ENCODE data around the gene MGA.
"Not testable (repeated sequence)": the region's sequence is repeated elsewhere in the genome, so short reads cannot be mapped to it uniquely, and the experiment has no call there.

MGA gene

GRCh38 chr15:41727143-41727542 lies 66.9 kb downstream of the MGA start:
- Histone ChIP-seq H3K36me3 (ENCODE audit: insufficient read depth, low read length) (no peaks in the 10 kb centered on the region), H3K9ac (ENCODE audit: low read length) (no peak overlapping the region), H3K27ac (ENCODE audit: low read depth, low read length) (no peak overlapping the region)

DNA sequence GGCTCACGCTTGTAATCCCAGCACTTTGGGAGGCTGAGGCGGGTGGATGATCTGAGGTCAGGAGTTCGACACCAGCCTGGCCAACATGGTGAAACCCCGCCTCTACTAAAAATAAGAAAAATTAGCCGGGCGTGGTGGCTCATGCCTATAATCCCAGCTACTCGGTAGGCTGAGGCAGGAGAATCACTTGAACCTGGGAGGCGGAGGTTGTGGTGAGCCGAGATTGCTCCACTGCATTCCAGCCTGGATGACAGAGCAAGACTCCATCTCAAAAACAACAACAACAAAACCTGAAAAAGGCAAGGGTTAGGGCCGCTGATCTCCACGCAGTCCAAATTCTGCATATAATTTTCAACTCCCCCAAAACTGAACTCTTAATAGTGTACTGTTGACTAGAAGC lies 67.9 kb downstream of the MGA start:
- not testable (repeated sequence) for H3K4me1 ChIP-seq (ENCODE audit: insufficient read depth, low read length); H3K9me3 ChIP-seq (ENCODE audit: low read length); H3K9ac ChIP-seq (ENCODE audit: low read length); H3K4me3 ChIP-seq (ENCODE audit: low read depth in 1 of 2, low read length in 2 of 2); H3K36me3 ChIP-seq (ENCODE audit: insufficient read depth, low read length); H3K27ac ChIP-seq (ENCODE audit: low read depth, low read length); H3K27me3 ChIP-seq (ENCODE audit: control insufficient read depth in 1 of 2, insufficient read depth in 2 of 2, low read length in 2 of 2)

More at GRCh38 chr15:41727143-41727542, 66.9 kb downstream of the MGA start:
- Histone ChIP-seq H3K27me3 (ENCODE audit: control insufficient read depth in 1 of 2, insufficient read depth in 2 of 2, low read length in 2 of 2) (no peaks in the 10 kb centered on the region), H3K4me1 (ENCODE audit: insufficient read depth, low read length) (no peaks in the 10 kb centered on the region), H3K4me3 (ENCODE audit: low read depth in 1 of 2, low read length in 2 of 2) (no peak overlapping the region), H3K9me3 (ENCODE audit: low read length) (no peaks in the 10 kb centered on the region)

GRCh38 chr15:41730543-41730942 lies 70.3 kb downstream of the MGA start:
- H3K27me3 ChIP-seq (ENCODE audit: control insufficient read depth in 1 of 2, insufficient read depth in 2 of 2, low read length in 2 of 2), result no peaks in the 10 kb centered on the region
- H3K4me3 ChIP-seq (ENCODE audit: low read depth in 1 of 2, low read length in 2 of 2), result no peak overlapping the region
- H3K9me3 ChIP-seq (ENCODE audit: low read length), result no peaks in the 10 kb centered on the region
- H3K36me3 ChIP-seq (ENCODE audit: insufficient read depth, low read length), result peaks cover 7% of the 10 kb centered on the region
- no peak overlapping the region for H3K27ac ChIP-seq (ENCODE audit: low read depth, low read length)
- H3K4me1 ChIP-seq (ENCODE audit: insufficient read depth, low read length), result no peaks in the 10 kb centered on the region
- H3K9ac ChIP-seq (ENCODE audit: low read length), result no peak overlapping the region

DNA sequence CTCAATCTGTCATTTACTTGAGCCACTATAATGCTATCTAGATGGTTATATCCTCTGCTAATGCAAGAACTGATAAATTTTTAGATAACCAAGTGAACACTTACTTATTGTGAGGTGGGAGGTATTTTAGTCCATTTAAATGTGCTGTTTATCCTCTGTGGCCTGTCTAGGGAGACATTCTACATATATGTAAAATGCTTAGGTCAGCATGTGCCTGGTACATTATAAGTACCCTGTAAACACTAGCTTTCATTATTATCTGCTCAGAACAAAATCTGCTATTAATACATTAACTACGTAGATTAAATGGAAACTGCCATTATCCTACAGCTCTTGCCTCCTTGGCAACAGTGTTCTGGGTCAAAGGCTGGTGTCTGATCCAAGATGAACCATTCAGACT lies 72.3 kb downstream of the MGA start:
- H3K4me1 ChIP-seq (ENCODE audit: insufficient read depth, low read length), result no peaks in the 10 kb centered on the region
- no peaks in the 10 kb centered on the region for H3K9me3 ChIP-seq (ENCODE audit: low read length)
- H3K27ac ChIP-seq (ENCODE audit: low read depth, low read length), result no peak overlapping the region
- no peaks in the 10 kb centered on the region for H3K27me3 ChIP-seq (ENCODE audit: control insufficient read depth in 1 of 2, insufficient read depth in 2 of 2, low read length in 2 of 2)
- no peak overlapping the region for H3K9ac ChIP-seq (ENCODE audit: low read length)
- H3K36me3 ChIP-seq (ENCODE audit: insufficient read depth, low read length), result peaks cover 17% of the 10 kb centered on the region
- H3K4me3 ChIP-seq (ENCODE audit: low read depth in 1 of 2, low read length in 2 of 2), result no peak overlapping the region

DNA sequence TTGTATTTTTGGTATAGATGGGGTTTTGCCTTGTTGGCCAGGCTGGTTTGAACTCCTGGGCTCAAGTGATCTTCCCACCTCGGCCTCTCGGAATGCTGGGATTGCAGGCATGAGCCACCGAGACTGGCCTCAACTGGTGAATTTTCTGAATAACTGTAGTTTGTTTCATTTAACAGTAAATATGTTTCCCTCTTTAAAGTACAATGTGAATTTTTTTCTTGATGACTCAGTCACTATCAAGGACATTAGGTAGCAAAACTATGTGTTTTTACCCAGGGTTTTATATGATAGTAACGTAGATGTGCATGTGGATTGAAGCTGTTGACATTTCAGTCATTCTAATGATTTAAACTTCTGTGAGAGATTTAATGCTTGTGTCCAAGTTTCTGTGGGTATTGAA lies 73.9 kb downstream of the MGA start:
- Histone ChIP-seq H3K9ac (ENCODE audit: low read length) (no peak overlapping the region), H3K9me3 (ENCODE audit: low read length) (no peaks in the 10 kb centered on the region), H3K36me3 (ENCODE audit: insufficient read depth, low read length) (peaks cover 24% of the 10 kb centered on the region), H3K27me3 (ENCODE audit: control insufficient read depth in 1 of 2, insufficient read depth in 2 of 2, low read length in 2 of 2) (no peaks in the 10 kb centered on the region), H3K4me1 (ENCODE audit: insufficient read depth, low read length) (no peaks in the 10 kb centered on the region), H3K27ac (ENCODE audit: low read depth, low read length) (no peak overlapping the region), H3K4me3 (ENCODE audit: low read depth in 1 of 2, low read length in 2 of 2) (no peak overlapping the region)

DNA sequence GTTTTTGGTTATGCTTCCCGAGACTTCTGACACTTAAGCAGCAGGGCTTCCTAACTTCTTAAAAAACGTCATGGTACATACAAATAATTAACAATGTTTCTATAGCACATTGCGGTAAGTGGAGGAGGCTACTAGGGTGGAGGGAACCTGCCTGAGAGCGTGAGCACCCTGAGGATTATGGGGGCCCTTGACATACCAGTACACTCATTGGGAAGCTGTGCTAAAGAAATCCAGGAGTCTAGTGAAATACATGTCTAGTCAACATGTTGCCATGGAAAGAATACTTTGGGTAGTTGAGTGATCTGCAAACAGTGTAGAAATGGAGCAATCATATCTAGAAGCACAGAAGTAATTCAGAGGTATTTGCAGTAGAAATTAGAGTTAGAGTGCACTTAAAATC lies 74.8 kb downstream of the MGA start:
- H3K9ac ChIP-seq (ENCODE audit: low read length), result no peak overlapping the region
- H3K27me3 ChIP-seq (ENCODE audit: control insufficient read depth in 1 of 2, insufficient read depth in 2 of 2, low read length in 2 of 2), result no peaks in the 10 kb centered on the region
- H3K4me1 ChIP-seq (ENCODE audit: insufficient read depth, low read length), result no peaks in the 10 kb centered on the region
- H3K4me3 ChIP-seq (ENCODE audit: low read depth in 1 of 2, low read length in 2 of 2), result no peak overlapping the region
- peaks cover 24% of the 10 kb centered on the region for H3K36me3 ChIP-seq (ENCODE audit: insufficient read depth, low read length)
- no peaks in the 10 kb centered on the region for H3K9me3 ChIP-seq (ENCODE audit: low read length)
- H3K27ac ChIP-seq (ENCODE audit: low read depth, low read length), result no peak overlapping the region

GRCh38 chr15:41735492-41735891 lies 75.3 kb downstream of the MGA start:
- H3K27me3 ChIP-seq (ENCODE audit: control insufficient read depth in 1 of 2, insufficient read depth in 2 of 2, low read length in 2 of 2); H3K9ac ChIP-seq (ENCODE audit: low read length); H3K9me3 ChIP-seq (ENCODE audit: low read length); H3K27ac ChIP-seq (ENCODE audit: low read depth, low read length); H3K4me1 ChIP-seq (ENCODE audit: insufficient read depth, low read length); H3K4me3 ChIP-seq (ENCODE audit: low read depth in 1 of 2, low read length in 2 of 2): not testable (repeated sequence)
- H3K36me3 ChIP-seq (ENCODE audit: insufficient read depth, low read length), result peaks cover 24% of the 10 kb centered on the region

DNA sequence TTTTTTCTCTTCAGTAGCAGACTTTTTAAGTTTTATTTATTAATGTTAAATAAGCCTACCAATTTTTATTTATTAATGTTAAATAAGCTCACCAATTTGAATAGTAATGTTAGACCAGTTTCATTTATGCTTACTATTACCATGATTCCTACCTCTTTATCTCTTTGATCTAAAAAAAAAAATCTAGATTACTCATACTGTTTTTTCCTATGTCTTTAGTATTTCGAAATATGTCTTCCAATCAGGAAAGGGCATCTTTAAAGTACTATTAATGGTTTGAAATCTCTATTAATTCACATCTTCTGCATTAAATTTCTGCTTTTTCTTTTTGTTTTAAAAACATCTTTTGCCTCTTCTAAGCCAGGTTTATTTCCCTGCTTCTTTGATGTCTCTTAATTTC lies 86.6 kb downstream of the MGA start:
- H3K9me3 ChIP-seq (ENCODE audit: low read length), result no peaks in the 10 kb centered on the region
- no peaks in the 10 kb centered on the region for H3K27me3 ChIP-seq (ENCODE audit: control insufficient read depth in 1 of 2, insufficient read depth in 2 of 2, low read length in 2 of 2)
- no peaks in the 10 kb centered on the region for H3K4me1 ChIP-seq (ENCODE audit: insufficient read depth, low read length)
- H3K36me3 ChIP-seq (ENCODE audit: insufficient read depth, low read length), result peaks cover 30% of the 10 kb centered on the region
- no peak overlapping the region for H3K9ac ChIP-seq (ENCODE audit: low read length)
- no peak overlapping the region for H3K4me3 ChIP-seq (ENCODE audit: low read depth in 1 of 2, low read length in 2 of 2)
- H3K27ac ChIP-seq (ENCODE audit: low read depth, low read length), result no peak overlapping the region

GRCh38 chr15:41756198-41756597 lies 96.0 kb downstream of the MGA start:
- Histone ChIP-seq H3K4me1 (ENCODE audit: insufficient read depth, low read length) (no peaks in the 10 kb centered on the region), H3K36me3 (ENCODE audit: insufficient read depth, low read length) (peaks cover 13% of the 10 kb centered on the region), H3K27me3 (ENCODE audit: control insufficient read depth in 1 of 2, insufficient read depth in 2 of 2, low read length in 2 of 2) (no peaks in the 10 kb centered on the region), H3K9me3 (ENCODE audit: low read length) (no peaks in the 10 kb centered on the region), H3K27ac (ENCODE audit: low read depth, low read length) (no peak overlapping the region), H3K4me3 (ENCODE audit: low read depth in 1 of 2, low read length in 2 of 2) (no peak overlapping the region), H3K9ac (ENCODE audit: low read length) (no peak overlapping the region)

GRCh38 chr15:41772720-41773331 lies 112.6 kb downstream of the MGA start:
- Histone ChIP-seq H3K27ac (ENCODE audit: low read depth, low read length) (peak overlapping the region; percentile 62), H3K4me3 (ENCODE audit: low read depth in 1 of 2, low read length in 2 of 2) (no peak overlapping the region), H3K4me1 (ENCODE audit: insufficient read depth, low read length) (peaks cover 39% of the 10 kb centered on the region), H3K36me3 (ENCODE audit: insufficient read depth, low read length) (no peaks in the 10 kb centered on the region), H3K9me3 (ENCODE audit: low read length) (no peaks in the 10 kb centered on the region), H3K27me3 (ENCODE audit: control insufficient read depth in 1 of 2, insufficient read depth in 2 of 2, low read length in 2 of 2) (no peaks in the 10 kb centered on the region), H3K9ac (ENCODE audit: low read length) (no peak overlapping the region)

DNA sequence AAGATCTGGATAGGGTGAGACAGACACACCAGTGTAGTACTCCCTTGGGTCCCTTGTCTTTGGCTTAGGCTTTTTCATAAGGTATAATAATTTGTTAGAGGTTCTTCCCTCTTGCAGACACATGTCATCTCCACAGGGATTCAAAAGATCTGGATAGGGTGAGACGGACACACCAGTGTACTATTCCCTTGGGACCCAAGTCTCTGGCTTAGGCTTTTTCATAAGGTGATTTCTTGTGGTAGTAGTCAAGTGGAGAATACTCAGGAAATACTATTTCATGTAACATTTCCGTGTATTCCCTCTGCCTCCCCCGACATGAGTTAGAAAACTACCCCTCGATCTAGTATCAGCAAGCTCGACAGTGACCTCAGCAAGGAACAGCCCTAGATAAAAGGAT lies 113.1 kb downstream of the MGA start:
- Histone ChIP-seq H3K4me3 (ENCODE audit: low read depth in 1 of 2, low read length in 2 of 2) (peak overlapping the region in 1 of 2 donors; percentile 93), H3K4me1 (ENCODE audit: insufficient read depth, low read length) (peaks cover 44% of the 10 kb centered on the region), H3K9me3 (ENCODE audit: low read length) (no peaks in the 10 kb centered on the region), H3K27me3 (ENCODE audit: control insufficient read depth in 1 of 2, insufficient read depth in 2 of 2, low read length in 2 of 2) (no peaks in the 10 kb centered on the region), H3K27ac (ENCODE audit: low read depth, low read length) (peak overlapping the region; percentile 62), H3K9ac (ENCODE audit: low read length) (peak overlapping the region; percentile 55), H3K36me3 (ENCODE audit: insufficient read depth, low read length) (no peaks in the 10 kb centered on the region)

- H3K27me3 ChIP-seq (ENCODE audit: control insufficient read depth in 1 of 2, insufficient read depth in 2 of 2, low read length in 2 of 2), result no peaks in the 10 kb centered on the region
- no peaks in the 10 kb centered on the region for H3K9me3 ChIP-seq (ENCODE audit: low read length)
- no peaks in the 10 kb centered on the region for H3K36me3 ChIP-seq (ENCODE audit: insufficient read depth, low read length)
- H3K9ac ChIP-seq (ENCODE audit: low read length), result peak overlapping the region; percentile 55
- peaks cover 47% of the 10 kb centered on the region for H3K4me1 ChIP-seq (ENCODE audit: insufficient read depth, low read length)
- peak overlapping the region; percentile 5 to 93 for H3K4me3 ChIP-seq (ENCODE audit: low read depth in 1 of 2, low read length in 2 of 2)
- peak overlapping the region; percentile 62 for H3K27ac ChIP-seq (ENCODE audit: low read depth, low read length)
These were observed 113.5 kb downstream of the MGA start for GRCh38 chr15:41773729-41774061.
